HepG2 (cell line): ENCODE results near the gene TWIST2. TPM values are rescaled to one million over a fixed set of nuclear protein-coding genes. Genes with fewer than 3 reads are reported as not detected.

Experiments used
- ATF7 ChIP-seq, 2 experiments: fragments of 450-650 bp in 1 of 2; sonication (generic) in 1 of 2; formaldehyde crosslinking in 1 of 2; IDR thresholded peaks; 2 replicates each; pipeline versions ENCODE4 v1.4.0 to v1.6.1; 2016 to 2020; ENCODE audit warnings: antibody characterized with exemption in 1 of 2, mild to moderate bottlenecking in 1 of 2, missing genetic modification reagents in 1 of 2
- CCAR2 ChIP-seq: fragments of 200-400 bp; formaldehyde crosslinking; optimal IDR thresholded peaks from 2 replicates; pipeline ENCODE3; 2018; ENCODE audit warnings: low read depth, mild to moderate bottlenecking, low read length, moderate library complexity
- EED ChIP-seq: sonication (generic); formaldehyde crosslinking; IDR thresholded peaks from 2 replicates; pipeline ENCODE4 v1.5.0; 2020; ENCODE audit warnings: mild to moderate bottlenecking, missing genetic modification reagents
- ELF4 ChIP-seq: sonication (generic); formaldehyde crosslinking; IDR thresholded peaks from 2 replicates; pipeline ENCODE4 v1.5.0; 2020; ENCODE audit warnings: missing genetic modification reagents, mild to moderate bottlenecking, moderate library complexity, borderline replicate concordance
- GFI1 ChIP-seq: sonication (generic); formaldehyde crosslinking; IDR thresholded peaks from 2 replicates; pipeline ENCODE4 v1.5.0; 2020; ENCODE audit warnings: missing genetic modification reagents, mild to moderate bottlenecking, borderline replicate concordance
- ISX ChIP-seq: sonication (generic); formaldehyde crosslinking; conservative IDR thresholded peaks from 2 replicates; pipeline ENCODE4 v1.5.0; 2020; ENCODE audit warnings: missing genetic modification reagents
- JARID2 ChIP-seq: sonication (generic); formaldehyde crosslinking; IDR thresholded peaks from 2 replicates; pipeline ENCODE4 v1.8.1; 2023; ENCODE audit warnings: missing genetic modification reagents, inconsistent platforms; ENCODE audit not compliant: insufficient replicate concordance
- JUN ChIP-seq: sonication (generic); formaldehyde crosslinking; IDR thresholded peaks from 2 replicates; pipeline ENCODE4 v1.4.0; 2020; ENCODE audit warnings: mild to moderate bottlenecking, missing genetic modification reagents
- MBD4 ChIP-seq: IDR thresholded peaks from 2 replicates; pipeline ENCODE4 v1.6.1; 2012; ENCODE audit warnings: low read length, inconsistent platforms, borderline replicate concordance
- MTF2 ChIP-seq: sonication (generic); formaldehyde crosslinking; IDR thresholded peaks from 2 replicates; pipeline ENCODE4 v1.5.0; 2020; ENCODE audit warnings: missing genetic modification reagents, borderline replicate concordance
- MXI1 ChIP-seq: IDR thresholded peaks from 3 replicates; pipeline ENCODE4 v1.6.1; 2012; ENCODE audit warnings: low read depth, low read length, inconsistent platforms, borderline replicate concordance
- POGZ ChIP-seq: sonication (generic); formaldehyde crosslinking; IDR thresholded peaks from 2 replicates; pipeline ENCODE4 v1.4.0; 2020; ENCODE audit warnings: mild to moderate bottlenecking, missing genetic modification reagents
- RFX5 ChIP-seq: IDR thresholded peaks from 2 replicates; pipeline ENCODE4 v1.6.1; 2011; ENCODE audit warnings: low read depth, low read length, improper control_type of control experiment
- SMAD1 ChIP-seq: sonication (generic); formaldehyde crosslinking; IDR thresholded peaks from 2 replicates; pipeline ENCODE4 v1.4.0; 2020; ENCODE audit warnings: missing genetic modification reagents, low read depth, mild to moderate bottlenecking, borderline replicate concordance
- SNAI1 ChIP-seq: sonication (generic); formaldehyde crosslinking; IDR thresholded peaks from 2 replicates; pipeline ENCODE4 v1.5.0; 2020; ENCODE audit warnings: mild to moderate bottlenecking, missing genetic modification reagents, borderline replicate concordance
- TGIF2 ChIP-seq: IDR thresholded peaks from 2 replicates; pipeline ENCODE4 v1.6.1; 2016; ENCODE audit warnings: control low read depth, missing compliant biosample characterization
- THAP11 ChIP-seq: IDR thresholded peaks from 2 replicates; pipeline ENCODE4 v1.6.1; 2016; ENCODE audit warnings: missing biosample characterization, missing genetic modification reagents
- TP53 ChIP-seq: sonication (generic); formaldehyde crosslinking; conservative IDR thresholded peaks from 2 replicates; pipeline ENCODE4 v1.4.0; 2020; ENCODE audit warnings: missing genetic modification reagents
- ZFP41 ChIP-seq: sonication (generic); formaldehyde crosslinking; IDR thresholded peaks from 2 replicates; pipeline ENCODE4 v1.4.0; 2020; ENCODE audit warnings: mild to moderate bottlenecking, missing genetic modification reagents, borderline replicate concordance
- ZNF205 ChIP-seq: IDR thresholded peaks from 2 replicates; pipeline ENCODE4 v1.6.1; 2018; ENCODE audit warnings: missing biosample characterization, missing genetic modification reagents
- ZNF441 ChIP-seq: sonication (generic); formaldehyde crosslinking; IDR thresholded peaks from 2 replicates; pipeline ENCODE4 v1.7.0; 2021; ENCODE audit warnings: missing genetic modification reagents, borderline replicate concordance
- ZNF589 ChIP-seq: sonication (generic); formaldehyde crosslinking; conservative IDR thresholded peaks from 2 replicates; pipeline ENCODE4 v1.8.0; 2022; ENCODE audit warnings: mild to moderate bottlenecking, moderate library complexity, missing genetic modification reagents
- ZNF772 ChIP-seq: sonication (generic); formaldehyde crosslinking; IDR thresholded peaks from 2 replicates; pipeline ENCODE4 v1.5.0; 2020; ENCODE audit warnings: mild to moderate bottlenecking, missing genetic modification reagents
- ZNF781 ChIP-seq: sonication (generic); formaldehyde crosslinking; IDR thresholded peaks from 2 replicates; pipeline ENCODE4 v1.5.1; 2020; ENCODE audit warnings: borderline replicate concordance, mild to moderate bottlenecking, missing genetic modification reagents; ENCODE audit errors: not compliant biosample characterization
- ZNF782 ChIP-seq: sonication (generic); formaldehyde crosslinking; IDR thresholded peaks from 2 replicates; pipeline ENCODE4 v1.4.0; 2020; ENCODE audit warnings: missing genetic modification reagents, mild to moderate bottlenecking, borderline replicate concordance
- ZSCAN31 ChIP-seq: sonication (generic); formaldehyde crosslinking; IDR thresholded peaks from 2 replicates; pipeline ENCODE4 v1.5.0; 2020; ENCODE audit warnings: low read depth, mild to moderate bottlenecking, missing genetic modification reagents
- polyA plus RNA-seq, 8 experiments: library from polyadenylated mRNA; depleted of rRNA in 3 of 8; stranded (reverse) in 7 of 8; unstranded in 1 of 8; fragments of >200 nt; fragmentation: Illumina TruSeq in 4 of 8; extraction: Trizol in 4 of 8; gene quantifications; 2 replicates each; pipeline versions ENCODE4 v1.2.1 to v1.2.3, GENCODE V29; 2011 to 2016; ENCODE audit warnings: low read depth in 4 of 8, missing spikeins in 1 of 8, mixed read lengths in 1 of 8; ENCODE audit not compliant: insufficient read depth in 1 of 8
- total RNA-seq, 5 experiments: library from RNA; depleted of rRNA; stranded (reverse); fragments of >200 nt; fragmentation: Illumina TruSeq; extraction: Trizol; gene quantifications; 2 replicates each; pipeline ENCODE4 v1.2.3, GENCODE V29; 2016; ENCODE audit warnings: low read depth in 1 of 5
- TF ChIP-seq, protein P1 (sequence below): sonication (generic); formaldehyde crosslinking; IDR thresholded peaks from 2 replicates; pipeline ENCODE4 v1.5.0; 2020; ENCODE audit warnings: missing genetic modification reagents, mild to moderate bottlenecking, borderline replicate concordance
- TF ChIP-seq, protein P2 (sequence below): sonication (generic); formaldehyde crosslinking; IDR thresholded peaks from 2 replicates; pipeline ENCODE4 v1.8.1; 2022; ENCODE audit warnings: mild to moderate bottlenecking, missing genetic modification reagents
- TF ChIP-seq, protein P3 (sequence below): IDR thresholded peaks from 2 replicates; pipeline ENCODE4 v1.6.1; 2016; ENCODE audit warnings: missing genetic modification reagents, missing compliant biosample characterization

Gene TWIST2
- total and polyA plus RNA-seq, 2 of the 13 experiments (the other 11 are each of a cell fraction or from before 2014, with no cell fraction given), result 0.08 to 0.11 TPM

DNA sequence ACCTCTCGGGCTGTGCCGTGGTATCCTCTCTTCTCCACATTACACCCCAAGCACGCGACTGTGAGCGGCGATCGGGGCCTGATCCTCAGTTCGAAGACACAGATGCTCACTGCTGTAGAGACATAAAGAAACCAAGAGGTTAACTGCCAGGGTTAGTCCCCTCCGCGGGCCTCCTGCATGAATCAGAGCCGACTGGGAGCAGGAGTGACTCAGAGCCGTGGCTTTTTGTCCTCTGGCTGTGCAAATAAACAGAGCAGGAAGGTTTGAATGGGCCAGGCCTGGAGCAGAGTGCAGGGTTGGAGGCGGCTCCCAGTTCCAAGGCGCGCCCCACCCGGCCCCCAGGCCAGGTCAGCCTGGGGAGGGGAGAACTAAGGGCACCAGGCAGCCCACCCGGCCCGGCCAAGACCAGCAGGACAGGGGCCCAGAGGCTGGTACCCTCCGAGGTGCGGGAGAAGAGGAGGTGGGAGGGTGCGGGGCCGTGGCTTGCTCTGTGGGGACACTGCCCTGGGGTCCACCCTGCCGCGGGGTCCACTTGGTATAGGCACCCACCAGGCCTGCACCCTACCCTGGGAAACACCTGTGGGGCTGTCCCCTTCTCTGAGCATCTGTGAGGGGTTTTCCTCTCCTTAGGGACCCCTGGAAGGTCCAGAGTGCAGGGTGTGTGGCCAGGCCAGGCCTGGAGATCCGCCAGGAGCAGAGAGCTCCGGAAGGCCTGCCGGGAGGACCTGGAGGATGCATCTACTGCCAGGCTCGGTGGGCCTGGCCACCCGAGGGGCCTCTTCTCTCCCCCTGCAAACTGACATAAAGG lies 16.5 kb downstream of the TWIST2 start (continued):
- TF ChIP-seq JUN (peak; percentile 98), TP53 (CRISPR knock-in tag) (no peak), JARID2 (CRISPR knock-in tag) (no peak), TGIF2 (CRISPR knock-in tag) (no peak), ZNF781 (CRISPR knock-in tag) (no peak), MXI1 (peak; percentile 74; the same call in 1 of the 3 replicates), CCAR2 (peak; percentile 80), ZNF205 (peak; percentile 79; the same call in 1 of the 2 replicates), SMAD1 (peak; percentile 67; the same call in 1 of the 2 replicates), POGZ (CRISPR knock-in tag) (peak; percentile 31; the same call in 1 of the 2 replicates), ZNF782 (CRISPR knock-in tag) (peak; percentile 89), ZNF589 (CRISPR knock-in tag) (no peak), ZSCAN31 (peak; percentile 92), ZNF441 (peak; percentile 45; the same call in 1 of the 2 replicates), GFI1 (peak; percentile 96), THAP11 (peak; percentile 73), ZFP41 (CRISPR knock-in tag) (0 out of 2 replicates have a peak, but pooled peaks have one; percentile 67), ZNF772 (CRISPR knock-in tag) (peak; percentile 85), ISX (peak; percentile 75; the same call in 1 of the 2 replicates), ATF7 (IDR thresholded peaks at IDR 0.05) (no peak), ATF7 (CRISPR knock-in tag; IDR thresholded peaks at IDR 0.05) (peak; percentile 72), RFX5 (no peak), ELF4 (CRISPR knock-in tag) (peak; percentile 38; the same call in 1 of the 2 replicates), MBD4 (no peak), MTF2 (CRISPR knock-in tag) (peak; percentile 23; the same call in 1 of the 2 replicates), SNAI1 (peak; percentile 57; the same call in 1 of the 2 replicates), EED (CRISPR knock-in tag) (no peak)
- TF ChIP-seq, protein P1, sequence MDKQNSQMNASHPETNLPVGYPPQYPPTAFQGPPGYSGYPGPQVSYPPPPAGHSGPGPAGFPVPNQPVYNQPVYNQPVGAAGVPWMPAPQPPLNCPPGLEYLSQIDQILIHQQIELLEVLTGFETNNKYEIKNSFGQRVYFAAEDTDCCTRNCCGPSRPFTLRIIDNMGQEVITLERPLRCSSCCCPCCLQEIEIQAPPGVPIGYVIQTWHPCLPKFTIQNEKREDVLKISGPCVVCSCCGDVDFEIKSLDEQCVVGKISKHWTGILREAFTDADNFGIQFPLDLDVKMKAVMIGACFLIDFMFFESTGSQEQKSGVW, result no peak
- TF ChIP-seq, protein P2, sequence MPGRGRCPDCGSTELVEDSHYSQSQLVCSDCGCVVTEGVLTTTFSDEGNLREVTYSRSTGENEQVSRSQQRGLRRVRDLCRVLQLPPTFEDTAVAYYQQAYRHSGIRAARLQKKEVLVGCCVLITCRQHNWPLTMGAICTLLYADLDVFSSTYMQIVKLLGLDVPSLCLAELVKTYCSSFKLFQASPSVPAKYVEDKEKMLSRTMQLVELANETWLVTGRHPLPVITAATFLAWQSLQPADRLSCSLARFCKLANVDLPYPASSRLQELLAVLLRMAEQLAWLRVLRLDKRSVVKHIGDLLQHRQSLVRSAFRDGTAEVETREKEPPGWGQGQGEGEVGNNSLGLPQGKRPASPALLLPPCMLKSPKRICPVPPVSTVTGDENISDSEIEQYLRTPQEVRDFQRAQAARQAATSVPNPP (CRISPR knock-in tag), result peak; percentile 52; the same call in 1 of the 2 replicates
- TF ChIP-seq, protein P3, sequence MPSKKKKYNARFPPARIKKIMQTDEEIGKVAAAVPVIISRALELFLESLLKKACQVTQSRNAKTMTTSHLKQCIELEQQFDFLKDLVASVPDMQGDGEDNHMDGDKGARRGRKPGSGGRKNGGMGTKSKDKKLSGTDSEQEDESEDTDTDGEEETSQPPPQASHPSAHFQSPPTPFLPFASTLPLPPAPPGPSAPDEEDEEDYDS (CRISPR knock-in tag), result peak; percentile 89
